Thoracic aorta (tissue), 2 donors: ENCODE measurements around the gene LCOR. TPM values are rescaled to one million over a fixed set of nuclear protein-coding genes. Genes with fewer than 3 reads are reported as not detected.

Experiments used
- ATAC-seq: fragments of 150-250 bp; one replicate; pipeline ENCODE4 v1.8.0; 2017; ENCODE audit warnings: low read depth; ENCODE audit not compliant: insufficient number of reproducible peaks, low FRiP score
- DNase-seq: peaks from one replicate; pipeline ENCODE4 v3.0.0-alpha.2; 2020; ENCODE audit warnings: low spot score
- H3K27ac ChIP-seq, 2 donors: fragments of 200-600 bp; sonication (generic); 1 replicate in 1 of 2; 2 replicates in 1 of 2; pipeline ENCODE4 v1.5.1; 2016; ENCODE audit warnings: mild to moderate bottlenecking in 2 of 2, moderate library complexity in 2 of 2
- H3K27me3 ChIP-seq: fragments of 200-600 bp; sonication (generic); replicated peaks from 2 replicates; pipeline ENCODE4 v1.6.0; 2016; ENCODE audit warnings: mild to moderate bottlenecking; ENCODE audit not compliant: insufficient read depth
- H3K36me3 ChIP-seq: fragments of 200-600 bp; sonication (generic); one replicate; pipeline ENCODE4 v1.5.1; 2016
- H3K4me1 ChIP-seq, 2 donors: fragments of 200-600 bp; sonication (generic); 1 replicate in 1 of 2; 2 replicates in 1 of 2; pipeline versions ENCODE4 v1.5.1 to v1.6.0; 2016; ENCODE audit warnings: low read depth in 2 of 2, mild to moderate bottlenecking in 1 of 2; ENCODE audit not compliant: control insufficient read depth in 1 of 2
- H3K4me3 ChIP-seq: fragments of 200-600 bp; sonication (generic); 2 replicates; pipeline ENCODE4 v1.5.1; 2016; ENCODE audit warnings: mild to moderate bottlenecking
- H3K9me3 ChIP-seq: fragments of 200-600 bp; sonication (generic); 2 replicates; pipeline ENCODE4 v1.5.1; 2016
- total RNA-seq, 2 donors: library from RNA; depleted of rRNA; stranded (reverse); fragments of >200 nt; gene quantifications; one replicate each; pipeline versions ENCODE4 v1.1.0 to v1.2.3, GENCODE V29; 2016
- TF ChIP-seq, protein P1 (sequence below): fragments of 200-600 bp; sonication (generic); IDR thresholded peaks from one replicate; pipeline ENCODE4 v1.5.1; 2019; ENCODE audit warnings: antibody characterized with exemption

LCOR gene
- total RNA-seq, 2 donors from 2014 or later: 18.3 to 23.3 TPM

DNA sequence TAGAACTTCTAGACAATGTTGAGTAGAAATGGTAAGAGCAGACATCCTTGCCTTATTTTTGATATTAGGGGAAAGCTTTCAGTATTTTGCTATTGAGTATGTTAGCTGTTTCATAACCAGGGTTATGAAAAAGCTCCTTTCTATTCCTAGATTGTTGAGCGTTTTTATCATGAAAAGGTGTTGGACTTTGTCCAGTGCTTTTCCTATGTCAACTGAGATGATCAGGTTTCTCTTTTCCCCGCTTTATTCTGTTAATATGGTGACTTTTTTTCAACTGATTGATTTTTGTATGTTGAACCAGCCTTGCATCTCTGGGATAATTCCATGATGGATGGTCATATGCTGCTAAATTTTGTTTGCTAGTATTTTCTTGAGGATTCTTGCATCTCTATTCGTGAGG lies 58.5 kb downstream of the LCOR start:
- no peaks in the 10 kb centered on the region for H3K36me3 ChIP-seq
- peaks cover 4% of the 10 kb centered on the region for H3K9me3 ChIP-seq
- H3K27me3 ChIP-seq: no peaks in the 10 kb centered on the region
- TF ChIP-seq, protein P1, sequence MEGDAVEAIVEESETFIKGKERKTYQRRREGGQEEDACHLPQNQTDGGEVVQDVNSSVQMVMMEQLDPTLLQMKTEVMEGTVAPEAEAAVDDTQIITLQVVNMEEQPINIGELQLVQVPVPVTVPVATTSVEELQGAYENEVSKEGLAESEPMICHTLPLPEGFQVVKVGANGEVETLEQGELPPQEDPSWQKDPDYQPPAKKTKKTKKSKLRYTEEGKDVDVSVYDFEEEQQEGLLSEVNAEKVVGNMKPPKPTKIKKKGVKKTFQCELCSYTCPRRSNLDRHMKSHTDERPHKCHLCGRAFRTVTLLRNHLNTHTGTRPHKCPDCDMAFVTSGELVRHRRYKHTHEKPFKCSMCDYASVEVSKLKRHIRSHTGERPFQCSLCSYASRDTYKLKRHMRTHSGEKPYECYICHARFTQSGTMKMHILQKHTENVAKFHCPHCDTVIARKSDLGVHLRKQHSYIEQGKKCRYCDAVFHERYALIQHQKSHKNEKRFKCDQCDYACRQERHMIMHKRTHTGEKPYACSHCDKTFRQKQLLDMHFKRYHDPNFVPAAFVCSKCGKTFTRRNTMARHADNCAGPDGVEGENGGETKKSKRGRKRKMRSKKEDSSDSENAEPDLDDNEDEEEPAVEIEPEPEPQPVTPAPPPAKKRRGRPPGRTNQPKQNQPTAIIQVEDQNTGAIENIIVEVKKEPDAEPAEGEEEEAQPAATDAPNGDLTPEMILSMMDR: no peak
- ATAC-seq (no peak), DNase-seq (no peak)
- no peak overlapping the region for H3K27ac ChIP-seq
- H3K4me3 ChIP-seq: no peak overlapping the region
- no peaks in the 10 kb centered on the region for H3K4me1 ChIP-seq

- DNase-seq (no peak), ATAC-seq (no peak)
- TF ChIP-seq, protein P1: no peak
- H3K27me3 ChIP-seq: no peaks in the 10 kb centered on the region
- H3K4me1 ChIP-seq: peaks cover 0 to 5% of the 10 kb centered on the region in 2 donors
- H3K36me3 ChIP-seq: no peaks in the 10 kb centered on the region
- H3K9me3 ChIP-seq: peaks cover 4% of the 10 kb centered on the region
- no peak overlapping the region for H3K27ac ChIP-seq
- H3K4me3 ChIP-seq: no peak overlapping the region
Measured at GRCh38 chr10:96891840-96892239, 59.7 kb downstream of the LCOR start.

DNA sequence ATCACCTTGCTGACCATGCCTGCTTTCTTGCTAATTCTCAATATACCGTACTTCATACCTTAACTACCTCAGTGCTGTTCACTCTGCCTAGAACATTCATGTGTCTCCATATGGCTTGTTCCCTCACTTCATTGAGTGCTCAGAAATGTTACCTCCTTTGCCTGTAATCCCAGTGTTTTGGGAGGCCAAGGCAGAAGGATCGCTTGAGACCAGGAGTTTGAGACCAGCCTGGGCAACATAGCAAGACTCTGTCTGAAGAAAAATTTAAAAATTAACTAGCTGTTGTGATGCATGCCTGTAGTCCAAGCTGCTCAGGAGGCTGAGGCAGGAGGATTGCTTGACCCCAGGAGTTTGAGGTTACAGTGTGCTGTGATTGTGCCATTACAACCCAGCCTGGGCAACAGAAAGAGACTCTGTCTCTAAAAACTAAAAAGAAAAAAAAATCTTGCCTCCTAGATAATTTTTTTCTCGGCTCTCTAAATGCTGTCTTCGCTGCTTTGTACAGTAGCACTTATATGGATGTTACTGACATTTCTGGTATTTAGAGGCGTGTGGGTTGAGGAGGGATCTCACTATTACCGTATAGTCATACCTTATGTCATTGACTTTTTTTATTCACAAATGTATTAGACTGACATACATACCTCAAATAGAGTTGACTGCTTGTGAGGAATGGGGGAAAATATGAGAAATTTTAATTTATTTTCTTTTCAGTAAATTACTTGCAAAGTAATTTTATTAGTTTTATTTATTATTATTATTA lies 63.7 kb downstream of the LCOR start:
- Histone ChIP-seq H3K27me3 (no peaks in the 10 kb centered on the region), H3K4me1 (peaks cover 14% of the 10 kb centered on the region in 2 donors)
- TF ChIP-seq, protein P1: no peak

DNA sequence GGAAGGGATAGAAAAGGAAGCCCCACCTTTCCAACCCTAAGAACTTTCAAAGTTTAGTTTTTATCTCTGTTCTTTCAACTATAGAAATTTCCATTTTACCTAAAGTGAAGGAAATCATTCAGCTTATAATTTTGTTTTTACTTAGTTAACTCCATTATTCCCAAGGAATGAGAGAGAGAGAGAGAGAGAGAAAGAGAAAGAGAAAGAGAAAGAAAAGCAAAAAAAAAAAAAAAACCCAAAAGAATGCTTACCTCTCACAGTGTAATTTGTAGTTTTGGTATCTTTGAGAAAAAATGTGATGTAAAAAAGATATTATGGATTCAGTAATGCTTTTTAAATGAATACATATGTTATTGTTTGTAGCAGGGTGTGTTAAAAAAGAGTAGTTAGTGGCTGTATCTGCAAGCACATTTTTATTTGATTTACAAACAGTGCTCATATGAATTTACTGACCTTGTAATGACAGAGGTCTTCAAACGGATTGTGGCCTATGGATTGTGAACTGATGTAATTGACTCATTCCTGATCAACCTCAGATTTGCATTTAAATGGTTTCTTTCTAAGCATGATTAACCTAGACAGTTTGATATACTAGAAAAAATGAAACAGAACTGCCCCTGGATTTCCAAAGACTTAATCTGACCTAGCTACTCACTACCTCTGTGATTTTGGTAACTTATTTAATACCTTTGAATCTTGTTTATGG lies 64.9 kb downstream of the LCOR start:
- no peaks in the 10 kb centered on the region for H3K36me3 ChIP-seq
- no peak overlapping the region for H3K27ac ChIP-seq
- H3K4me3 ChIP-seq: no peak overlapping the region
- ATAC-seq (no peak), DNase-seq (no peak)
- peaks cover 14% of the 10 kb centered on the region in 2 donors for H3K4me1 ChIP-seq
- TF ChIP-seq, protein P1: no peak
- no peaks in the 10 kb centered on the region for H3K27me3 ChIP-seq
- H3K9me3 ChIP-seq: peaks cover 2% of the 10 kb centered on the region

More for the DNA sequence above, 63.7 kb downstream of the LCOR start:
- ATAC-seq (no peak), DNase-seq (no peak)
- no peak overlapping the region for H3K27ac ChIP-seq
- H3K4me3 ChIP-seq: no peak overlapping the region
- peaks cover 4% of the 10 kb centered on the region for H3K9me3 ChIP-seq
- H3K36me3 ChIP-seq: no peaks in the 10 kb centered on the region

- H3K27ac ChIP-seq: no peak overlapping the region
- H3K9me3 ChIP-seq: no peaks in the 10 kb centered on the region
- ATAC-seq (no peak), DNase-seq (no peak)
- H3K27me3 ChIP-seq: no peaks in the 10 kb centered on the region
- TF ChIP-seq, protein P1: no peak
- H3K36me3 ChIP-seq: no peaks in the 10 kb centered on the region
- H3K4me3 ChIP-seq: no peak overlapping the region
- peaks cover 15 to 28% of the 10 kb centered on the region in 2 donors for H3K4me1 ChIP-seq
Measured at GRCh38 chr10:96902117-96902516, 70.0 kb downstream of the LCOR start.
